MM.1S (cell line): Measurements from ENCODE around the gene PRELID3B.

Experiments
- DNase-seq: peaks from one replicate; pipeline ENCODE4 v3.0.0-alpha.2; 2015
- H2AFZ ChIP-seq: fragments of 300-600 bp; sonication (generic); 2 replicates; pipeline ENCODE4 v1.6.0; 2016; ENCODE audit warnings: antibody characterized with exemption, low read length
- H3F3A ChIP-seq: fragments of 300-600 bp; sonication (generic); 2 replicates; pipeline ENCODE4 v1.6.1; 2016; ENCODE audit warnings: mild to moderate bottlenecking, antibody characterized with exemption, low read length, moderate library complexity, mixed read lengths; ENCODE audit not compliant: insufficient read depth
- H3K27ac ChIP-seq: fragments of 300-600 bp; sonication (generic); 2 replicates; pipeline ENCODE4 v1.5.1; 2016; ENCODE audit warnings: mild to moderate bottlenecking, low read length
- H3K27me3 ChIP-seq: fragments of 300-600 bp; sonication (generic); replicated peaks from 2 replicates; pipeline ENCODE4 v1.6.0; 2016; ENCODE audit warnings: low read length; ENCODE audit not compliant: insufficient read depth
- H3K36me3 ChIP-seq: fragments of 300-600 bp; sonication (generic); replicated peaks from 2 replicates; pipeline ENCODE4 v1.6.1; 2016; ENCODE audit warnings: mild to moderate bottlenecking, low read length, mixed read lengths; ENCODE audit not compliant: insufficient read depth
- H3K4me1 ChIP-seq: fragments of 300-600 bp; sonication (generic); 2 replicates; pipeline ENCODE4 v1.6.1; 2016; ENCODE audit warnings: low read length, mixed read lengths
- H3K4me2 ChIP-seq: fragments of 300-600 bp; sonication (generic); 2 replicates; pipeline ENCODE4 v1.6.0; 2016; ENCODE audit warnings: low read depth, low read length
- H3K4me3 ChIP-seq: fragments of 300-600 bp; sonication (generic); 2 replicates; pipeline ENCODE4 v1.5.1; 2016; ENCODE audit warnings: low read length, mixed read lengths
- H3K79me2 ChIP-seq: fragments of 300-600 bp; sonication (generic); 2 replicates; pipeline ENCODE4 v1.6.1; 2016; ENCODE audit warnings: mixed run types, low read length, mixed read lengths
- H3K9ac ChIP-seq: fragments of 300-600 bp; sonication (generic); 2 replicates; pipeline ENCODE4 v1.6.1; 2016; ENCODE audit warnings: low read length, mixed read lengths
- H3K9me2 ChIP-seq: fragments of 300-600 bp; sonication (generic); replicated peaks from 2 replicates; pipeline ENCODE4 v1.6.1; 2016; ENCODE audit warnings: mild to moderate bottlenecking, low read length, mixed read lengths; ENCODE audit not compliant: insufficient read depth
- H3K9me3 ChIP-seq: fragments of 300-600 bp; sonication (generic); replicated peaks from 2 replicates; pipeline ENCODE4 v1.6.1; 2016; ENCODE audit warnings: mild to moderate bottlenecking, low read length, mixed read lengths; ENCODE audit not compliant: insufficient read depth
- H4K20me1 ChIP-seq: fragments of 300-600 bp; sonication (generic); 2 replicates; pipeline ENCODE4 v1.6.1; 2016; ENCODE audit warnings: mild to moderate bottlenecking, low read length, moderate library complexity, mixed read lengths; ENCODE audit not compliant: insufficient read depth
- EZH2 ChIP-seq: fragments of 300-600 bp; sonication (generic); optimal IDR thresholded peaks from 2 replicates; pipeline ENCODE3; 2017; ENCODE audit warnings: low read depth, mild to moderate bottlenecking, antibody characterized with exemption, low read length, mixed read lengths
- EZH2phosphoT487 ChIP-seq: fragments of 300-600 bp; sonication (generic); IDR thresholded peaks from 2 replicates; pipeline ENCODE4 v1.6.1; 2018; ENCODE audit warnings: antibody characterized with exemption, low read length
- TF ChIP-seq, protein P1 (sequence below): fragments of 300-600 bp; sonication (generic); IDR thresholded peaks from 2 replicates; pipeline ENCODE4 v1.5.1; 2016; ENCODE audit warnings: antibody characterized with exemption, low read length, mixed read lengths

Gene PRELID3B

DNA sequence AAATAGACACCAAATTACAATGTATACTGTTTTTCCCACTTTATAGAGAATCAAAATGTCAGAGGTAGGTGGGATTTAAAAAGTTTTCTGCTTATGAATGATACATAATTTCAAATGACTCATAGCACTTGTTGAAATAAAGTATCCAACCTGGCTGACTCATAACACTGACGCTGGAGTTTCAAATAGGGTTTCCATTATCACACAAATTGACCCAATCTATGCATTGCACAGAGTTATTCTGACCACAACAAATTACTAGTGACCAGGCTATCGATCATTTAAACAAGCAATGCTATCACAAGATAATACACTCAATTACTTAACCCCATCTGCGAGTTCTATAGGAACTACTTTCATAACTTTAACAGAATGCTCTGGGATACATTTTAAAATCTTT lies 31.9 kb upstream of the PRELID3B start:
- Histone ChIP-seq H3K27me3 (peaks cover 78% of the 10 kb centered on the region), H3K27ac (no peak overlapping the region), H3K9ac (no peak overlapping the region), H3K9me3 (no peaks in the 10 kb centered on the region), H3F3A (no peaks in the 10 kb centered on the region), H2AFZ (no peak overlapping the region), H4K20me1 (no peaks in the 10 kb centered on the region), H3K4me2 (no peak overlapping the region), H3K36me3 (no peaks in the 10 kb centered on the region), H3K4me1 (no peaks in the 10 kb centered on the region), H3K4me3 (no peak overlapping the region), H3K9me2 (no peaks in the 10 kb centered on the region), H3K79me2 (no peaks in the 10 kb centered on the region)
- no peak for DNase-seq
- TF ChIP-seq EZH2 (no peak), EZH2phosphoT487 (no peak)
- TF ChIP-seq, protein P1, sequence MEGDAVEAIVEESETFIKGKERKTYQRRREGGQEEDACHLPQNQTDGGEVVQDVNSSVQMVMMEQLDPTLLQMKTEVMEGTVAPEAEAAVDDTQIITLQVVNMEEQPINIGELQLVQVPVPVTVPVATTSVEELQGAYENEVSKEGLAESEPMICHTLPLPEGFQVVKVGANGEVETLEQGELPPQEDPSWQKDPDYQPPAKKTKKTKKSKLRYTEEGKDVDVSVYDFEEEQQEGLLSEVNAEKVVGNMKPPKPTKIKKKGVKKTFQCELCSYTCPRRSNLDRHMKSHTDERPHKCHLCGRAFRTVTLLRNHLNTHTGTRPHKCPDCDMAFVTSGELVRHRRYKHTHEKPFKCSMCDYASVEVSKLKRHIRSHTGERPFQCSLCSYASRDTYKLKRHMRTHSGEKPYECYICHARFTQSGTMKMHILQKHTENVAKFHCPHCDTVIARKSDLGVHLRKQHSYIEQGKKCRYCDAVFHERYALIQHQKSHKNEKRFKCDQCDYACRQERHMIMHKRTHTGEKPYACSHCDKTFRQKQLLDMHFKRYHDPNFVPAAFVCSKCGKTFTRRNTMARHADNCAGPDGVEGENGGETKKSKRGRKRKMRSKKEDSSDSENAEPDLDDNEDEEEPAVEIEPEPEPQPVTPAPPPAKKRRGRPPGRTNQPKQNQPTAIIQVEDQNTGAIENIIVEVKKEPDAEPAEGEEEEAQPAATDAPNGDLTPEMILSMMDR = no peak

DNA sequence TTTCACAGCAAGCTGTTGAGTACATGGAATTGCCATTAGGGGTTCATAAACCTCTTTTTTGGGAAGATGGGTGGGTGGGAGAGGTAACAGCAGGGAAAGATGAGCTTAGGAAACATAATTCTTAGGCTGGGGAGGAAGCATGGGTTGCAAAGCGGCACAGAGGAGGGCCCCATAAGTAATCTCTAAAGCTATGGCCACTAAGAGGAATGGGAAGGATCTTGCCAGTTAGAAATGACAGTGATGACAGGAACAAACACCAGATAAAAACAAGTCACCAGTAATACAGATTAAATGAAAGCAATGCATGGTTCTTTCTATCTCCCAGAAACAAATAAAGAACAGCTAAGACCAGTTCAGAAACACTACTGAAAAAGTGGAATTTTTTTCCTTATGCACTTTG lies 31.0 kb upstream of the PRELID3B start:
- H3K4me3 ChIP-seq = no peak overlapping the region
- H3K4me2 ChIP-seq = no peak overlapping the region
- H3K4me1 ChIP-seq = no peaks in the 10 kb centered on the region
- H3K79me2 ChIP-seq = no peaks in the 10 kb centered on the region
- no peak overlapping the region for H3K27ac ChIP-seq
- no peaks in the 10 kb centered on the region for H3K36me3 ChIP-seq
- H4K20me1 ChIP-seq = no peaks in the 10 kb centered on the region
- no peak for DNase-seq
- no peaks in the 10 kb centered on the region for H3K9me3 ChIP-seq
- no peaks in the 10 kb centered on the region for H3K9me2 ChIP-seq
- H3F3A ChIP-seq = no peaks in the 10 kb centered on the region
- TF ChIP-seq EZH2phosphoT487 = no peak
- TF ChIP-seq EZH2 = no peak
- TF ChIP-seq, protein P1 = no peak
- H3K27me3 ChIP-seq = peaks cover 74% of the 10 kb centered on the region
- H2AFZ ChIP-seq = no peak overlapping the region
- H3K9ac ChIP-seq = no peak overlapping the region

DNA sequence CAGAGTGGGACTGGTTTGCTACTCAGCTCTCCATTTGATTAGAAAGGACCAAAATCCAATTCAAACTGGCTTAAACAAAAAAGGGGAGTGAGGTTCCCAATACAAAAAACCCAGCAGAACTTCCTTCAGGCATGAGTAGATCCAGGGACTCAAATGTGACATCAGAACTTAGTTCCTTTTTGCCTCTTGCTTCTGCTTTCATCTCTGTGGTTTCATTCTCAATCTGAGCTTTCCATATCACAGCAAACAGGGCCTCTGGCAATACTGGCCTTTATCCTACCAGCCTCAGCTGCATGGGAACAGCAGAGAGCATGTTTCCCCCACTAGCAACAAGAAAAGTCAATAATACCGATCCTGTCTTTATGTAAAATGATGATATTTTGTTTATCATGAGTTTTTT lies 28.6 kb upstream of the PRELID3B start:
- no peaks in the 10 kb centered on the region for H3F3A ChIP-seq
- H3K4me3 ChIP-seq = no peak overlapping the region
- no peak overlapping the region for H2AFZ ChIP-seq
- DNase-seq = no peak
- H3K27ac ChIP-seq = no peak overlapping the region
- TF ChIP-seq EZH2 = no peak
- TF ChIP-seq EZH2phosphoT487 = no peak
- TF ChIP-seq, protein P1 = no peak
- no peaks in the 10 kb centered on the region for H3K9me3 ChIP-seq
- H3K36me3 ChIP-seq = no peaks in the 10 kb centered on the region
- no peaks in the 10 kb centered on the region for H3K79me2 ChIP-seq
- no peaks in the 10 kb centered on the region for H4K20me1 ChIP-seq
- no peaks in the 10 kb centered on the region for H3K9me2 ChIP-seq
- peaks cover 52% of the 10 kb centered on the region for H3K27me3 ChIP-seq
- no peaks in the 10 kb centered on the region for H3K4me1 ChIP-seq
- no peak overlapping the region for H3K9ac ChIP-seq
- no peak overlapping the region for H3K4me2 ChIP-seq
